Keratinocyte (primary cell): Measurements from ENCODE around the gene LRBA. TPM values are rescaled to one million over a fixed set of nuclear protein-coding genes. Genes with fewer than 3 reads are reported as not detected.

ENCODE experiments used
- DNase-seq: peaks from one replicate; pipeline ENCODE4 v3.0.0-alpha.2; 2011; ENCODE audit warnings: low read depth, missing footprints, low spot score
- FAIRE-seq: peaks from 2 replicates; lab custom pipeline; 2011; peaks lifted over from hg19 to GRCh38; lab: Jason Lieb, UNC
- H2AFZ ChIP-seq: 2 replicates; pipeline ENCODE4 v1.6.0; 2012; ENCODE audit warnings: low read length, control low read depth, inconsistent platforms; ENCODE audit not compliant: control insufficient read depth
- H3K27ac ChIP-seq: 2 replicates; pipeline ENCODE4 v1.5.1; 2011; ENCODE audit warnings: low read length; ENCODE audit not compliant: control insufficient read depth, insufficient read depth
- H3K27me3 ChIP-seq: 3 replicates; pipeline ENCODE4 v1.6.0; 2011; ENCODE audit warnings: low read length; ENCODE audit not compliant: control insufficient read depth, insufficient read depth; ENCODE audit errors: extremely low read depth
- H3K36me3 ChIP-seq, 2 experiments: 2 replicates in 1 of 2; 3 replicates in 1 of 2; pipeline ENCODE4 v1.5.1; 2011; ENCODE audit warnings: low read length in 2 of 2, mild to moderate bottlenecking in 1 of 2; ENCODE audit not compliant: control insufficient read depth in 2 of 2, insufficient read depth in 2 of 2; ENCODE audit errors: extremely low read depth in 1 of 2
- H3K4me1 ChIP-seq: 3 replicates; pipeline ENCODE4 v1.5.1; 2011; ENCODE audit warnings: low read length; ENCODE audit not compliant: control insufficient read depth, insufficient read depth; ENCODE audit errors: extremely low read depth
- H3K4me2 ChIP-seq: 3 replicates; pipeline ENCODE4 v1.6.0; 2011; ENCODE audit warnings: low read depth, low read length; ENCODE audit not compliant: control insufficient read depth, insufficient read depth; ENCODE audit errors: extremely low read depth
- H3K4me3 ChIP-seq, 3 experiments: fragments of 200-600 bp in 1 of 3; sonication (generic) in 1 of 3; 2 replicates in 2 of 3; 3 replicates in 1 of 3; pipeline ENCODE4 v1.5.1; 2011 to 2016; ENCODE audit warnings: low read length in 3 of 3, mild to moderate bottlenecking in 3 of 3, control low read depth in 2 of 3, inconsistent platforms in 1 of 3, low read depth in 1 of 3, mixed read lengths in 1 of 3, mixed run types in 1 of 3, moderate library complexity in 1 of 3; ENCODE audit not compliant: control insufficient read depth in 2 of 3, insufficient read depth in 2 of 3; ENCODE audit errors: extremely low read depth in 1 of 3
- H3K79me2 ChIP-seq: 2 replicates; pipeline ENCODE4 v1.6.0; 2012; ENCODE audit warnings: low read length; ENCODE audit not compliant: control insufficient read depth, insufficient read depth
- H3K9ac ChIP-seq: 3 replicates; pipeline ENCODE4 v1.6.0; 2011; ENCODE audit warnings: low read length; ENCODE audit not compliant: control insufficient read depth, insufficient read depth; ENCODE audit errors: extremely low read depth
- H3K9me1 ChIP-seq: 3 replicates; pipeline ENCODE4 v1.6.0; 2011; ENCODE audit warnings: low read length; ENCODE audit not compliant: control insufficient read depth, insufficient read depth; ENCODE audit errors: extremely low read depth
- H3K9me3 ChIP-seq: 2 replicates; pipeline ENCODE4 v1.5.1; 2012; ENCODE audit warnings: low read depth, low read length; ENCODE audit not compliant: control insufficient read depth
- H4K20me1 ChIP-seq: 3 replicates; pipeline ENCODE4 v1.6.0; 2011; ENCODE audit warnings: low read length; ENCODE audit not compliant: control insufficient read depth, insufficient read depth; ENCODE audit errors: extremely low read depth
- CTCF ChIP-seq, 3 experiments: IDR thresholded peaks in 1 of 3; conservative IDR thresholded peaks in 1 of 3; optimal IDR thresholded peaks in 1 of 3; 2 replicates in 2 of 3; 3 replicates in 1 of 3; pipeline versions ENCODE3 to v1.5.1; 2011; ENCODE audit warnings: low read length in 3 of 3, mild to moderate bottlenecking in 3 of 3, moderate library complexity in 2 of 3, control low read depth in 1 of 3, inconsistent platforms in 1 of 3; ENCODE audit not compliant: insufficient read depth in 2 of 3; ENCODE audit errors: extremely low read depth in 1 of 3
- EZH2 ChIP-seq: IDR thresholded peaks from one replicate; pipeline ENCODE4 v1.6.1; 2012; ENCODE audit warnings: inconsistent platforms, mild to moderate bottlenecking, low read length, moderate library complexity
- dilution Hi-C: fragments of 300-500 bp; cut with MboI; formaldehyde crosslinking; loops from one replicate; pipeline ENCODE4 v1.7.0; 2020; ENCODE audit warnings: low sequenced_read_pairs; ENCODE audit not compliant: extremely low pct_ligation_motif_present
- polyA plus RNA-seq, 5 experiments: library from polyadenylated mRNA; depleted of rRNA in 3 of 5; stranded (reverse) in 3 of 5; stranded (forward) in 1 of 5; unstranded in 1 of 5; fragments of >200 nt; gene quantifications; 1 replicate in 1 of 5; 2 replicates in 3 of 5; 3 replicates in 1 of 5; pipeline versions ENCODE4 v1.2.1 to v1.2.3, GENCODE V29; 2011 to 2012; ENCODE audit warnings: missing spikeins in 2 of 5, low read depth in 1 of 5, low replicate concordance in 1 of 5

LRBA gene
- polyA plus RNA-seq, 1 donor (not counting 4 experiments of a cell fraction or from before 2014, with no cell fraction given): 35.6 TPM

GRCh38 chr4:150570862-150571261 lies 444.2 kb downstream of the LRBA start:
- Histone ChIP-seq H3K4me3 (no peak overlapping the region), H3K4me2 (no peak overlapping the region), H3K36me3 (no peaks in the 10 kb centered on the region), H4K20me1 (no peaks in the 10 kb centered on the region), H3K27ac (no peak overlapping the region), H3K9me1 (no peaks in the 10 kb centered on the region), H3K4me1 (peaks cover 5% of the 10 kb centered on the region), H3K9me3 (no peaks in the 10 kb centered on the region), H3K79me2 (no peaks in the 10 kb centered on the region), H2AFZ (no peak overlapping the region), H3K27me3 (no peaks in the 10 kb centered on the region), H3K9ac (no peak overlapping the region)
- dilution Hi-C loops: no loop called here
- no peak for TF ChIP-seq CTCF (optimal IDR thresholded peaks at IDR 0.05 in 1 of 3, IDR thresholded peaks at IDR 0.05 in 1 of 3, conservative IDR thresholded peaks at IDR 0.05 in 1 of 3; ENCODE audit: extremely low read depth in 1 of 3, insufficient read depth in 2 of 3, low read length in 3 of 3)
- no peak for TF ChIP-seq EZH2
- DNase-seq: no peak
- no peak for FAIRE-seq

GRCh38 chr4:150569998-150570535 lies 445.0 kb downstream of the LRBA start:
- H3K27me3 ChIP-seq: no peaks in the 10 kb centered on the region
- TF ChIP-seq CTCF (optimal IDR thresholded peaks at IDR 0.05 in 1 of 3, IDR thresholded peaks at IDR 0.05 in 1 of 3, conservative IDR thresholded peaks at IDR 0.05 in 1 of 3; ENCODE audit: extremely low read depth in 1 of 3, insufficient read depth in 2 of 3, low read length in 3 of 3): no peak
- TF ChIP-seq EZH2: no peak
- H3K4me2 ChIP-seq: no peak overlapping the region
- no peaks in the 10 kb centered on the region for H3K79me2 ChIP-seq
- no peaks in the 10 kb centered on the region for H3K36me3 ChIP-seq
- dilution Hi-C loops: no loop called here
- no peaks in the 10 kb centered on the region for H4K20me1 ChIP-seq
- H3K27ac ChIP-seq: no peak overlapping the region
- no peak for FAIRE-seq
- no peak overlapping the region for H2AFZ ChIP-seq
- no peak for DNase-seq
- no peak overlapping the region for H3K9ac ChIP-seq
- peaks cover 1% of the 10 kb centered on the region for H3K9me3 ChIP-seq
- H3K9me1 ChIP-seq: no peaks in the 10 kb centered on the region
- peaks cover 5% of the 10 kb centered on the region for H3K4me1 ChIP-seq
- no peak overlapping the region for H3K4me3 ChIP-seq
